Measurements from ENCODE around the gene ITGA5. TPM values are rescaled to one million over a fixed set of nuclear protein-coding genes. Genes with fewer than 3 reads are reported as not detected.

Gene ITGA5
- total RNA-seq, 1 experiment from 2014 or later, result 12.2 TPM

DNA sequence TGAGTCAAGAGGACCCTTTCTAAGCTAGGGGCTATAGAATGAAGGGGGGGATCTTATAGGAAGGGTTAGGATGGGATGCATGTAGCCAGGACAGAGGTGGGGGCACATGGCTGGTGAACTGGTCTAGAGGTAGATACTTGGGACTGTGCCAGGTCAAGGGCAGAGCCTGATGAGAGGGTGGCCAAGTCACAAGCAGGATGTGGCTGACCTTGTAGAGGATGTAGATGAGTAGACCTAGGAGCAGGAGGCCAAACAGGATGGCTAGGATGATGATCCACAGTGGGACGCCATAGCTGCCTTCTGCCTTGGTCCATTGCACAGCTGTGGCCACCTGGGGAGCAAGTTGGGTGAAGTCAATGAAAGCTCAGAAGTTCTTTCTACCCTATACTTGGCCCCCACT lies 21.9 kb downstream of the ITGA5 start:
- Histone ChIP-seq H3K9ac (ENCODE audit: extremely low read depth, insufficient read length, low read length) (no peak overlapping the region), H3K4ac (ENCODE audit: low read depth, low read length) (no peak overlapping the region), H3T11ph (ENCODE audit: low read length) (no peak overlapping the region), H3K18ac (ENCODE audit: insufficient read length, low read depth, low read length) (no peak overlapping the region), H3K56ac (ENCODE audit: insufficient read length, low read depth, low read length) (no peak overlapping the region), H3K23me2 (ENCODE audit: insufficient read length, low read depth, low read length, poor library complexity, severe bottlenecking) (no peaks in the 10 kb centered on the region), H3K79me2 (ENCODE audit: insufficient read depth, low read length) (no peaks in the 10 kb centered on the region), H2AFZ (ENCODE audit: low read length) (no peak overlapping the region), H3K23ac (ENCODE audit: insufficient read length, low read depth, low read length) (no peak overlapping the region), H4K20me1 (ENCODE audit: control insufficient read depth, insufficient read depth, insufficient read length) (no peaks in the 10 kb centered on the region), H4K5ac (ENCODE audit: insufficient read length, low read depth, low read length) (no peak overlapping the region), H2BK15ac (ENCODE audit: low read depth, low read length) (no peak overlapping the region), H2BK120ac (ENCODE audit: low read depth, low read length, poor library complexity, severe bottlenecking) (no peak overlapping the region), H3K4me2 (ENCODE audit: insufficient read depth, insufficient read length, low read length) (no peak overlapping the region), H2BK5ac (ENCODE audit: insufficient read length, low read length) (no peak overlapping the region), H3K27ac (ENCODE audit: insufficient read length, low read depth, low read length) (no peak overlapping the region), H3K79me1 (ENCODE audit: insufficient read depth, low read depth, low read length, poor library complexity, severe bottlenecking) (no peaks in the 10 kb centered on the region), H3K27me3 (ENCODE audit: insufficient read depth, low read length) (no peaks in the 10 kb centered on the region), H3K4me1 (ENCODE audit: insufficient read depth, low read length) (no peaks in the 10 kb centered on the region; the same call in 1 of the 2 replicates), H2BK12ac (ENCODE audit: insufficient read length, low read depth, low read length) (no peak overlapping the region), H4K8ac (replicated peaks; ENCODE audit: insufficient read length, low read depth, low read length) (no peak overlapping the region), H2BK20ac (ENCODE audit: low read depth, low read length, poor library complexity, severe bottlenecking) (no peak overlapping the region), H3K14ac (ENCODE audit: insufficient read depth, low read length) (no peak overlapping the region), H2AK5ac (ENCODE audit: insufficient read length, low read length) (no peak overlapping the region), H4K91ac (ENCODE audit: insufficient read length, low read depth, low read length) (no peak overlapping the region), H3K9me3 (ENCODE audit: control insufficient read depth, low read depth, low read length) (no peaks in the 10 kb centered on the region)
- no peak overlapping the region for H3K4me3 Mint-ChIP-seq
- no peak overlapping the region for H3K27ac Mint-ChIP-seq
- no peaks in the 10 kb centered on the region for H3K9me3 Mint-ChIP-seq
- TF ChIP-seq, protein P1, sequence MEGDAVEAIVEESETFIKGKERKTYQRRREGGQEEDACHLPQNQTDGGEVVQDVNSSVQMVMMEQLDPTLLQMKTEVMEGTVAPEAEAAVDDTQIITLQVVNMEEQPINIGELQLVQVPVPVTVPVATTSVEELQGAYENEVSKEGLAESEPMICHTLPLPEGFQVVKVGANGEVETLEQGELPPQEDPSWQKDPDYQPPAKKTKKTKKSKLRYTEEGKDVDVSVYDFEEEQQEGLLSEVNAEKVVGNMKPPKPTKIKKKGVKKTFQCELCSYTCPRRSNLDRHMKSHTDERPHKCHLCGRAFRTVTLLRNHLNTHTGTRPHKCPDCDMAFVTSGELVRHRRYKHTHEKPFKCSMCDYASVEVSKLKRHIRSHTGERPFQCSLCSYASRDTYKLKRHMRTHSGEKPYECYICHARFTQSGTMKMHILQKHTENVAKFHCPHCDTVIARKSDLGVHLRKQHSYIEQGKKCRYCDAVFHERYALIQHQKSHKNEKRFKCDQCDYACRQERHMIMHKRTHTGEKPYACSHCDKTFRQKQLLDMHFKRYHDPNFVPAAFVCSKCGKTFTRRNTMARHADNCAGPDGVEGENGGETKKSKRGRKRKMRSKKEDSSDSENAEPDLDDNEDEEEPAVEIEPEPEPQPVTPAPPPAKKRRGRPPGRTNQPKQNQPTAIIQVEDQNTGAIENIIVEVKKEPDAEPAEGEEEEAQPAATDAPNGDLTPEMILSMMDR (conservative IDR thresholded peaks at IDR 0.05), result no peak
- H3K36me3 Mint-ChIP-seq (ENCODE audit: insufficient read depth in 1 of 3, low read depth in 3 of 3), result peaks cover 8 to 34% (median 33%) of the 10 kb centered on the region in 3 experiments; a peak in 6 of 7 replicates
- WGBS (ENCODE audit: extremely low coverage, insufficient read length, low lambda C conversion rate), result no CpG with 5 or more reads among the region's 1 CpG
- H3K4me1 Mint-ChIP-seq, result peaks cover 17 to 22% of the 10 kb centered on the region in 2 experiments
- no peak for DNase-seq
- peaks cover 12% of the 10 kb centered on the region for H3K27me3 Mint-ChIP-seq (ENCODE audit: low read depth)
